ENCODE results near the gene USP10.

DNA sequence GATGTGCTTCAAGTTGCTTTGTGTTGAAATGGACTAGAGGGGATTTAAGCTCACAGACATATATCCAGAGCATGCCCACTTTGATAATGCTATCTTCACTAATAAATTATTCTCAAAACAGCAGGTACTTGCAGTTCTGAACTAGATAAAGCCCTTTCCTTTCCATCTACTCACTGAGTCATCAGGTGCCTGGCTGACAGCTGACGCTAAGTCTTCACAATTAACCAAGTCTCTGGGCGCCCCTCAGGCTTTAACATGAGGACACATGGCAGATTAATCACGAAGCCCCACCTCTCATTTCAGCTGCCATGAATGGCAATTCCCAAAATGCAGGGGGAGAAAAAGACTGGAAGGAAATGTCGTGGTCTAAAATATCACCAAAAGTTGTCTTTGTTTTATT, 90.5 kb downstream of the USP10 start:
- TF ChIP-seq, protein P1, sequence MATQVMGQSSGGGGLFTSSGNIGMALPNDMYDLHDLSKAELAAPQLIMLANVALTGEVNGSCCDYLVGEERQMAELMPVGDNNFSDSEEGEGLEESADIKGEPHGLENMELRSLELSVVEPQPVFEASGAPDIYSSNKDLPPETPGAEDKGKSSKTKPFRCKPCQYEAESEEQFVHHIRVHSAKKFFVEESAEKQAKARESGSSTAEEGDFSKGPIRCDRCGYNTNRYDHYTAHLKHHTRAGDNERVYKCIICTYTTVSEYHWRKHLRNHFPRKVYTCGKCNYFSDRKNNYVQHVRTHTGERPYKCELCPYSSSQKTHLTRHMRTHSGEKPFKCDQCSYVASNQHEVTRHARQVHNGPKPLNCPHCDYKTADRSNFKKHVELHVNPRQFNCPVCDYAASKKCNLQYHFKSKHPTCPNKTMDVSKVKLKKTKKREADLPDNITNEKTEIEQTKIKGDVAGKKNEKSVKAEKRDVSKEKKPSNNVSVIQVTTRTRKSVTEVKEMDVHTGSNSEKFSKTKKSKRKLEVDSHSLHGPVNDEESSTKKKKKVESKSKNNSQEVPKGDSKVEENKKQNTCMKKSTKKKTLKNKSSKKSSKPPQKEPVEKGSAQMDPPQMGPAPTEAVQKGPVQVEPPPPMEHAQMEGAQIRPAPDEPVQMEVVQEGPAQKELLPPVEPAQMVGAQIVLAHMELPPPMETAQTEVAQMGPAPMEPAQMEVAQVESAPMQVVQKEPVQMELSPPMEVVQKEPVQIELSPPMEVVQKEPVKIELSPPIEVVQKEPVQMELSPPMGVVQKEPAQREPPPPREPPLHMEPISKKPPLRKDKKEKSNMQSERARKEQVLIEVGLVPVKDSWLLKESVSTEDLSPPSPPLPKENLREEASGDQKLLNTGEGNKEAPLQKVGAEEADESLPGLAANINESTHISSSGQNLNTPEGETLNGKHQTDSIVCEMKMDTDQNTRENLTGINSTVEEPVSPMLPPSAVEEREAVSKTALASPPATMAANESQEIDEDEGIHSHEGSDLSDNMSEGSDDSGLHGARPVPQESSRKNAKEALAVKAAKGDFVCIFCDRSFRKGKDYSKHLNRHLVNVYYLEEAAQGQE (IDR thresholded peaks at IDR 0.05; ENCODE audit: low read depth): no peak
- no peak for TF ChIP-seq TAF1 (IDR thresholded peaks at IDR 0.05; ENCODE audit: low read depth)
- no peak for TF ChIP-seq YY1 (IDR thresholded peaks at IDR 0.05; ENCODE audit: low read depth)
- TF ChIP-seq FOXM1 (IDR thresholded peaks at IDR 0.05; ENCODE audit: borderline replicate concordance, low read depth): no peak
- TF ChIP-seq RAD21 (IDR thresholded peaks at IDR 0.05; ENCODE audit: low read depth): no peak
- TF ChIP-seq, protein P2, sequence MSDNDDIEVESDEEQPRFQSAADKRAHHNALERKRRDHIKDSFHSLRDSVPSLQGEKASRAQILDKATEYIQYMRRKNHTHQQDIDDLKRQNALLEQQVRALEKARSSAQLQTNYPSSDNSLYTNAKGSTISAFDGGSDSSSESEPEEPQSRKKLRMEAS (IDR thresholded peaks at IDR 0.05): no peak
- no peak for TF ChIP-seq TCF12 (IDR thresholded peaks at IDR 0.05; ENCODE audit: low read depth)
- TF ChIP-seq, protein P3, sequence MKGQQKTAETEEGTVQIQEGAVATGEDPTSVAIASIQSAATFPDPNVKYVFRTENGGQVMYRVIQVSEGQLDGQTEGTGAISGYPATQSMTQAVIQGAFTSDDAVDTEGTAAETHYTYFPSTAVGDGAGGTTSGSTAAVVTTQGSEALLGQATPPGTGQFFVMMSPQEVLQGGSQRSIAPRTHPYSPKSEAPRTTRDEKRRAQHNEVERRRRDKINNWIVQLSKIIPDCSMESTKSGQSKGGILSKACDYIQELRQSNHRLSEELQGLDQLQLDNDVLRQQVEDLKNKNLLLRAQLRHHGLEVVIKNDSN (IDR thresholded peaks at IDR 0.05): no peak
- TF ChIP-seq EGR1 (IDR thresholded peaks at IDR 0.05): no peak
- TF ChIP-seq NFIC (IDR thresholded peaks at IDR 0.05): no peak
- no peak for TF ChIP-seq CREB1 (IDR thresholded peaks at IDR 0.05; ENCODE audit: low read depth)
